Measurements from ENCODE around the gene MMP3.

GRCh38 chr11:102799681-102800340, 43.6 kb downstream of the MMP3 start:
- TF ChIP-seq CTCF (IDR thresholded peaks at IDR 0.05; ENCODE audit: low read length) = no peak
- no peak for TF ChIP-seq EZH2 (IDR thresholded peaks at IDR 0.05; ENCODE audit: borderline replicate concordance, low read length)
